Chondrocyte (in vitro differentiated cells): ENCODE results near the gene RNU6-8. TPM values are rescaled to one million over a fixed set of nuclear protein-coding genes. Genes with fewer than 3 reads are reported as not detected.

Experiments
- DNase-seq: peaks from one replicate; pipeline ENCODE4 v3.0.0; 2021; ENCODE audit warnings: mixed read lengths, low spot score
- H3K27ac Mint-ChIP-seq: one replicate; pipeline ENCODE4 v1.8.0; 2021; ENCODE audit warnings: mild to moderate bottlenecking, moderate library complexity, mixed read lengths; ENCODE audit not compliant: unreplicated experiment
- H3K27me3 Mint-ChIP-seq: 2 replicates; pipeline ENCODE4 v1.8.0; 2021; ENCODE audit warnings: low read depth, mixed read lengths
- H3K36me3 Mint-ChIP-seq: 2 replicates; pipeline ENCODE4 v1.8.0; 2021; ENCODE audit warnings: low read depth, mixed read lengths
- H3K4me1 Mint-ChIP-seq: 2 replicates; pipeline ENCODE4 v1.8.0; 2021; ENCODE audit warnings: low read depth, mild to moderate bottlenecking, mixed read lengths
- H3K4me3 Mint-ChIP-seq: one replicate; pipeline ENCODE4 v1.8.0; 2021; ENCODE audit warnings: mild to moderate bottlenecking, moderate library complexity, mixed read lengths; ENCODE audit not compliant: unreplicated experiment
- H3K9me3 Mint-ChIP-seq: 2 replicates; pipeline ENCODE4 v1.8.0; 2021; ENCODE audit warnings: low read depth, mixed read lengths
- total RNA-seq: library from RNA; stranded (reverse); gene quantifications from 3 replicates; pipeline ENCODE4 v1.2.1, GENCODE V29; 2021
- TF ChIP-seq, protein P1 (sequence below): fragments of 200-600 bp; sonication (generic); IDR thresholded peaks from 2 replicates; pipeline ENCODE4 v1.5.0; 2021; ENCODE audit warnings: antibody characterized with exemption, mild to moderate bottlenecking, moderate library complexity

RNU6-8 gene
- total RNA-seq, 1 donor from 2014 or later, result not detected

DNA sequence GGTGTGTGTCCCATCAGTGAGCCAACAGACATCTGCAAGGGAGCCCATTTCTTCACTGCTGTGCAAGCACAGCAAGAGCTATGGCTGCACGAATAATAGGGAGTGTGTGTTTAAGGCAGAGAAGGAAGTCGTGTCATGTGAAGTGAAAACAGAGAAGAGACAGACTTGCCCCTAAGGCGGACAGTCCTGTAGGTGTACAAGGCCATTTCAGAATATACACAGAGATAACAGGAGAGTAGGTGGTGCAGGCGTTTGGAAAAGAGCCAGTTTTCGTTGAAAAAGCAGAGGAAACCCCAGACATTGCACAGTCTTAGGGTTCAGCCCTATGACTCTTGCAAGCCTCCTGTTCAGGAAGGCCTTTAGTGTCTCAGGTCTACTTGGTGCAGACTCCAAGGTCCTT lies 46.3 kb upstream of the RNU6-8 start:
- no peaks in the 10 kb centered on the region for H3K9me3 Mint-ChIP-seq
- no peaks in the 10 kb centered on the region for H3K27me3 Mint-ChIP-seq
- H3K4me3 Mint-ChIP-seq, result no peak overlapping the region
- TF ChIP-seq, protein P1, sequence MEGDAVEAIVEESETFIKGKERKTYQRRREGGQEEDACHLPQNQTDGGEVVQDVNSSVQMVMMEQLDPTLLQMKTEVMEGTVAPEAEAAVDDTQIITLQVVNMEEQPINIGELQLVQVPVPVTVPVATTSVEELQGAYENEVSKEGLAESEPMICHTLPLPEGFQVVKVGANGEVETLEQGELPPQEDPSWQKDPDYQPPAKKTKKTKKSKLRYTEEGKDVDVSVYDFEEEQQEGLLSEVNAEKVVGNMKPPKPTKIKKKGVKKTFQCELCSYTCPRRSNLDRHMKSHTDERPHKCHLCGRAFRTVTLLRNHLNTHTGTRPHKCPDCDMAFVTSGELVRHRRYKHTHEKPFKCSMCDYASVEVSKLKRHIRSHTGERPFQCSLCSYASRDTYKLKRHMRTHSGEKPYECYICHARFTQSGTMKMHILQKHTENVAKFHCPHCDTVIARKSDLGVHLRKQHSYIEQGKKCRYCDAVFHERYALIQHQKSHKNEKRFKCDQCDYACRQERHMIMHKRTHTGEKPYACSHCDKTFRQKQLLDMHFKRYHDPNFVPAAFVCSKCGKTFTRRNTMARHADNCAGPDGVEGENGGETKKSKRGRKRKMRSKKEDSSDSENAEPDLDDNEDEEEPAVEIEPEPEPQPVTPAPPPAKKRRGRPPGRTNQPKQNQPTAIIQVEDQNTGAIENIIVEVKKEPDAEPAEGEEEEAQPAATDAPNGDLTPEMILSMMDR, result no peak
- H3K36me3 Mint-ChIP-seq, result no peaks in the 10 kb centered on the region
- no peaks in the 10 kb centered on the region for H3K4me1 Mint-ChIP-seq
- no peak for DNase-seq
- H3K27ac Mint-ChIP-seq, result no peak overlapping the region

DNA sequence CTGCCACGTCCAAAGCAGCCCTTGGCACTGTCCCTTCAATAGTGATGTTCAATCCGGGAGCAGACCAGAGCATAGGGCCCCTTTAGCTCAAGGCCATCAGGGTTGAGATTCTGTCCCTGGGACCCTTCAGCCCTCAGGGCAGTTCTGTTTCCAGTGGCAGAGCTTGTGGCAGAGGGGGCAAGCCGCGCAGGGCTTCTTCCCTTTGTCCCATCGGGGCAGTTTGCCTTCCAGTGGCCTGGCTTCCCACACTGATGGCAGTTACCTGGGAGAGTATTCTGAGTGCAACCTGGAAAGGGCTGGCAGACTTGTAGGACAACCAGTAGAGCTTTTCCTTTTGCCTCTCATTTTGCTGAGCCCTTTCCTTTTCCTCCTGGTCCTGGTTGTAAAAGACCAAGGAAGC lies 43.7 kb upstream of the RNU6-8 start:
- Mint-ChIP-seq H3K4me3 (no peak overlapping the region), H3K27ac (no peak overlapping the region), H3K9me3 (no peaks in the 10 kb centered on the region), H3K27me3 (no peaks in the 10 kb centered on the region), H3K36me3 (no peaks in the 10 kb centered on the region), H3K4me1 (no peaks in the 10 kb centered on the region)
- TF ChIP-seq, protein P1, result no peak
- no peak for DNase-seq

DNA sequence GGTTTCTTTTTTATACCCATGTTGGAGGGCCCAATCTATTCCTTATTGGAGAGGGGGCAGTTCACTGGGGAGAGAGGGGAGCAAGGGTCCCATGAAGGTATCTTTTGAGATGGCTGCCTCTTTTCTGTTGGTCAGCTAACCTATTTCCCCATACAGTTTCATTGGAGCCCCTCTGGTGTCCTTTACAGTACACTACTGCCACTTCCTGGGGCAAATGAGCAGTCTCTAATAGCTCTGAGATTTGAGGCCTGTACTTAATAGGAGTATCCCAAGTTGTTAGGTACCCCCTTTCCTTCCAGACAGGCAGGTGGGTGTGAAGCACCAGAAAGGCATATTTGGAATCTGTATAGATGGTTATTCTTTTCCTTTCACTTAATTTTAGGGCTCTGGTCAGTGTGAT lies 41.3 kb upstream of the RNU6-8 start:
- Mint-ChIP-seq H3K27me3 (no peaks in the 10 kb centered on the region), H3K36me3 (no peaks in the 10 kb centered on the region), H3K9me3 (peaks cover 4% of the 10 kb centered on the region), H3K4me1 (no peaks in the 10 kb centered on the region), H3K27ac (no peak overlapping the region), H3K4me3 (no peak overlapping the region)
- TF ChIP-seq, protein P1, result peak; percentile 64
- DNase-seq, result no peak

DNA sequence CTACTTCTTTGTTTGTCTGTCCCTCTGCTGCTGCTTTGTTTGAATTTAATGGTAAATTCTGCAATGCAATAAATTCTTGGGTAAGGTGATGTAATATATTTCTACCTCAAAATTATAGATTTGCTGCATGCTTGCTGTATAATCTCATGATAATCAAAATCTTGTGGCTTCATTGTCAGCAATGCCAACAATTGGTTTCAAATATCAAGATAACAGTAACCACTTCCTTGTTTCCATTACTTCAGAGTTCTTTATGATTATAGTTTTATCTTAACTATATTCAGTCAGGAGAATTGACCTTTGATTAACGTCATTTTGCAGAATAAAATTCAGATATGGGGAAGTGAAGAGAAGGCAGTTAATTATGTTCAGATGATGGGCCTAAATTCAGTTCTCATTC lies 30.2 kb upstream of the RNU6-8 start:
- Mint-ChIP-seq H3K4me1 (peaks cover 26% of the 10 kb centered on the region), H3K4me3 (no peak overlapping the region), H3K27me3 (peaks cover under 1% of the 10 kb centered on the region), H3K27ac (no peak overlapping the region), H3K9me3 (peaks cover 2% of the 10 kb centered on the region), H3K36me3 (no peaks in the 10 kb centered on the region)
- DNase-seq, result no peak
- TF ChIP-seq, protein P1, result no peak

DNA sequence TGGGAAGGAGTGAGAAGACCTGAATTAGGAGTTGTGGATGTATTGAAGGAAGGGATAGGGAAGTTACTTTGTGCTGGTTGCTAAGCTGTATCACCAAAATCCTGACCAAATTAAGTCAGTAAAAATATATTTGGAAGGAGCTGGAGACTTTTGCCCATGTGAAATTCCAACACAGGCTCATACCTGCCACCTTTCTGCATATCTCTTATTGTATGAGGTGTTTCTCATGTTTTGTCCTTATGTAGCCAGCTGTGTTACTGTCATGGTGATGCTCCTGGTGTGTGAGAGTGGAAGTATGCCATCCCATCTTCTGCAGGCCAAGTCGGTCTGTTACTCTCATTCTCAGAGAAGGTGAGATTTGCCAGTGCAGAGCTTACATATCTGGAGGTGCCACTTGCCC lies 29.4 kb upstream of the RNU6-8 start:
- TF ChIP-seq, protein P1, result no peak
- Mint-ChIP-seq H3K27me3 (no peaks in the 10 kb centered on the region), H3K4me3 (no peak overlapping the region), H3K9me3 (no peaks in the 10 kb centered on the region), H3K27ac (no peak overlapping the region), H3K4me1 (peaks cover 26% of the 10 kb centered on the region), H3K36me3 (no peaks in the 10 kb centered on the region)
- DNase-seq, result no peak
